Loucy (cell line): ENCODE results near the gene ITPK1.

Experiments
- H2AFZ ChIP-seq: fragments of 200-600 bp; sonication (generic); 2 replicates; pipeline ENCODE4 v1.6.0; 2016; ENCODE audit warnings: antibody characterized with exemption, mild to moderate bottlenecking, low read length, moderate library complexity
- H3F3A ChIP-seq: fragments of 200-600 bp; 2 replicates; pipeline ENCODE4 v1.6.0; 2016; ENCODE audit warnings: antibody characterized with exemption, low read depth, mild to moderate bottlenecking
- H3K27me3 ChIP-seq: fragments of 200-600 bp; sonication (generic); 2 replicates; pipeline ENCODE4 v1.6.1; 2014; ENCODE audit warnings: low read length, mild to moderate bottlenecking; ENCODE audit not compliant: insufficient read depth, poor library complexity, severe bottlenecking
- H3K36me3 ChIP-seq: fragments of 200-600 bp; sonication (generic); 2 replicates; pipeline ENCODE4 v1.6.1; 2016; ENCODE audit warnings: low read length; ENCODE audit not compliant: insufficient read depth
- H3K4me1 ChIP-seq: fragments of 200-600 bp; sonication (generic); 2 replicates; pipeline ENCODE4 v1.5.1; 2014; ENCODE audit warnings: low read length, mild to moderate bottlenecking; ENCODE audit not compliant: insufficient read depth, poor library complexity, severe bottlenecking
- H3K4me2 ChIP-seq: fragments of 200-600 bp; sonication (generic); 2 replicates; pipeline ENCODE4 v1.6.0; 2014; ENCODE audit warnings: antibody characterized with exemption, low read length, low read depth, mild to moderate bottlenecking; ENCODE audit not compliant: poor library complexity, severe bottlenecking
- H3K4me3 ChIP-seq: fragments of 200-600 bp; sonication (generic); 2 replicates; pipeline ENCODE4 v1.5.1; 2014; ENCODE audit warnings: low read length, mild to moderate bottlenecking, mixed read lengths; ENCODE audit not compliant: poor library complexity, severe bottlenecking
- H3K79me2 ChIP-seq: fragments of 200-600 bp; sonication (generic); 2 replicates; pipeline ENCODE4 v1.6.1; 2014; ENCODE audit warnings: low read length; ENCODE audit not compliant: insufficient read depth
- H3K9ac ChIP-seq: fragments of 200-600 bp; sonication (generic); 2 replicates; pipeline ENCODE4 v1.6.0; 2014; ENCODE audit warnings: mild to moderate bottlenecking, low read depth, low read length, moderate library complexity; ENCODE audit not compliant: poor library complexity, severe bottlenecking
- H3K9me2 ChIP-seq: fragments of 200-600 bp; sonication (generic); replicated peaks from 2 replicates; pipeline ENCODE4 v1.6.1; 2016; ENCODE audit warnings: low read depth, low read length, mixed read lengths
- H3K9me3 ChIP-seq: fragments of 200-600 bp; sonication (generic); 2 replicates; pipeline ENCODE4 v1.6.1; 2014; ENCODE audit warnings: mild to moderate bottlenecking, antibody characterized with exemption, low read length, low read depth; ENCODE audit not compliant: insufficient read depth
- H4K20me1 ChIP-seq: fragments of 200-600 bp; sonication (generic); 2 replicates; pipeline ENCODE4 v1.6.0; 2014; ENCODE audit warnings: antibody characterized with exemption, low read length, mild to moderate bottlenecking; ENCODE audit not compliant: insufficient read depth, poor library complexity, severe bottlenecking
- EZH2phosphoT487 ChIP-seq: fragments of 200-600 bp; IDR thresholded peaks from 2 replicates; pipeline ENCODE4 v1.6.1; 2018; ENCODE audit warnings: antibody characterized with exemption, mild to moderate bottlenecking, moderate library complexity, borderline replicate concordance
- TF ChIP-seq, protein P1 (sequence below): fragments of 200-600 bp; sonication (generic); conservative IDR thresholded peaks from 2 replicates; pipeline ENCODE4 v1.5.1; 2014; ENCODE audit warnings: mild to moderate bottlenecking, antibody characterized with exemption, low read length

The ITPK1 gene

GRCh38 chr14:93047157-93047556 is 68.6 kb downstream of the ITPK1 start:
- H3K4me2 ChIP-seq, result no peak overlapping the region
- H3K4me3 ChIP-seq, result no peak overlapping the region
- H3K27me3 ChIP-seq, result no peaks in the 10 kb centered on the region
- H3K9ac ChIP-seq, result no peak overlapping the region
- H3F3A ChIP-seq, result no peaks in the 10 kb centered on the region
- H3K4me1 ChIP-seq, result peaks cover 43% of the 10 kb centered on the region
- H3K9me3 ChIP-seq, result no peaks in the 10 kb centered on the region
- no peaks in the 10 kb centered on the region for H4K20me1 ChIP-seq
- TF ChIP-seq, protein P1, sequence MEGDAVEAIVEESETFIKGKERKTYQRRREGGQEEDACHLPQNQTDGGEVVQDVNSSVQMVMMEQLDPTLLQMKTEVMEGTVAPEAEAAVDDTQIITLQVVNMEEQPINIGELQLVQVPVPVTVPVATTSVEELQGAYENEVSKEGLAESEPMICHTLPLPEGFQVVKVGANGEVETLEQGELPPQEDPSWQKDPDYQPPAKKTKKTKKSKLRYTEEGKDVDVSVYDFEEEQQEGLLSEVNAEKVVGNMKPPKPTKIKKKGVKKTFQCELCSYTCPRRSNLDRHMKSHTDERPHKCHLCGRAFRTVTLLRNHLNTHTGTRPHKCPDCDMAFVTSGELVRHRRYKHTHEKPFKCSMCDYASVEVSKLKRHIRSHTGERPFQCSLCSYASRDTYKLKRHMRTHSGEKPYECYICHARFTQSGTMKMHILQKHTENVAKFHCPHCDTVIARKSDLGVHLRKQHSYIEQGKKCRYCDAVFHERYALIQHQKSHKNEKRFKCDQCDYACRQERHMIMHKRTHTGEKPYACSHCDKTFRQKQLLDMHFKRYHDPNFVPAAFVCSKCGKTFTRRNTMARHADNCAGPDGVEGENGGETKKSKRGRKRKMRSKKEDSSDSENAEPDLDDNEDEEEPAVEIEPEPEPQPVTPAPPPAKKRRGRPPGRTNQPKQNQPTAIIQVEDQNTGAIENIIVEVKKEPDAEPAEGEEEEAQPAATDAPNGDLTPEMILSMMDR, result no peak
- TF ChIP-seq EZH2phosphoT487, result no peak
- peaks cover 7% of the 10 kb centered on the region; the same call in 1 of the 2 replicates for H3K36me3 ChIP-seq
- H3K9me2 ChIP-seq, result no peaks in the 10 kb centered on the region
- no peak overlapping the region for H2AFZ ChIP-seq
- peaks cover 31% of the 10 kb centered on the region; the same call in 1 of the 2 replicates for H3K79me2 ChIP-seq

GRCh38 chr14:93046705-93047050 is 69.0 kb downstream of the ITPK1 start:
- Histone ChIP-seq H3K36me3 (peaks cover 7% of the 10 kb centered on the region; the same call in 1 of the 2 replicates), H2AFZ (no peak overlapping the region), H3K27me3 (no peaks in the 10 kb centered on the region), H3F3A (no peaks in the 10 kb centered on the region), H3K4me3 (no peak overlapping the region), H3K79me2 (peaks cover 33% of the 10 kb centered on the region; the same call in 1 of the 2 replicates), H3K9ac (no peak overlapping the region), H3K9me3 (no peaks in the 10 kb centered on the region), H4K20me1 (no peaks in the 10 kb centered on the region), H3K4me2 (peak overlapping the region; percentile 26), H3K4me1 (peaks cover 45% of the 10 kb centered on the region), H3K9me2 (no peaks in the 10 kb centered on the region)
- TF ChIP-seq, protein P1, result no peak
- no peak for TF ChIP-seq EZH2phosphoT487

DNA sequence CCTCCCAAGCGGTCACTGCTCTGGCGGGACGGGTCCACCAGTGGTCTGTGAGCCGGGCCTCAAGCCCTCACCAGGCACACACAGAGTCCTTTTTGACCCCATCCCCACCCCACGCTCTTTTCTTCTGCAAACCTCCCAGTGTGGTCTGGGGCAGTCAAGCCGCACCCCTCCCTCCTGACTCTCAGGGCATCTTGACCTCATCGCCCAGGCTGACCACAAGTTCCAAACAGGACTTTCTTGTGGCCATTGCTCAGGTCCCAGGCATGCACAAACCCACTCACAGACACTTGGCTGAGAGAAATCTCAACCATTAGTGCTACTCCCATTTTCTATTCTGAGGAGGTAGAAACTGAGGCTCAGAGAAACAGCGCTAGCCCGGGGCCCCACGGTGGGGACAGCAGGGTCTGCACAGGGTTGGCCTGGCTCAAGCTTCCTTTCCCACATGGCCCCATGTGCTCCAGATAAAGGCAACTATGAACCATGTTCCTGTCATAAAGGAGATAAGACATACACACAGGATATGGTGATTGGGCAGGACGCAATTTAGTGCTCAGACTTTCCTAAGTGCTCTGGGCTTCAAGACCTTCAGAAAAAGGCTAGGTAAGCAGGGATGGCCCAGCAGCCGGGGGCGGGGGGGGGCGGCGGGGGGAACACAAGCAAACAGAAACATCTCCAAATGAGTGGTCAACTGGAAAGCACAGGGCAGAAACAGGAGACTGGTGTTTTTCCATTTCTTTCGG is 69.6 kb downstream of the ITPK1 start:
- no peaks in the 10 kb centered on the region for H4K20me1 ChIP-seq

More for the DNA sequence above, 69.6 kb downstream of the ITPK1 start:
- peak overlapping the region; percentile 13 for H3K4me3 ChIP-seq
- no peak overlapping the region for H2AFZ ChIP-seq
- no peaks in the 10 kb centered on the region for H3K9me2 ChIP-seq
- H3F3A ChIP-seq, result no peaks in the 10 kb centered on the region
- TF ChIP-seq EZH2phosphoT487, result no peak
- TF ChIP-seq, protein P1, result no peak
- peaks cover 50% of the 10 kb centered on the region for H3K4me1 ChIP-seq
- H3K79me2 ChIP-seq, result peaks cover 39% of the 10 kb centered on the region; the same call in 1 of the 2 replicates
- H3K36me3 ChIP-seq, result peaks cover 7% of the 10 kb centered on the region; the same call in 1 of the 2 replicates
- H3K27me3 ChIP-seq, result no peaks in the 10 kb centered on the region
- no peak overlapping the region for H3K9ac ChIP-seq
- peak overlapping the region; percentile 26 for H3K4me2 ChIP-seq
- H3K9me3 ChIP-seq, result no peaks in the 10 kb centered on the region
